Right ventricle myocardium inferior (tissue), 1 donor: ENCODE measurements around the gene NOL7. TPM values are rescaled to one million over a fixed set of nuclear protein-coding genes. Genes with fewer than 3 reads are reported as not detected.

Experiments
- ATAC-seq: fragments of 200-7000 bp; cut with Tn5 transposase; one replicate; pipeline ENCODE4 v1.9.1; 2020; ENCODE audit warnings: mild to moderate bottlenecking, moderate library complexity
- DNase-seq: peaks from one replicate; pipeline ENCODE4 v3.0.0; 2021; ENCODE audit errors: missing footprints
- intact Hi-C: fragments of 100-400 bp; cut with DNase I; formaldehyde crosslinking; loops from one replicate; pipeline ENCODE4 v1.11.0; 2022
- total RNA-seq: library from RNA; stranded (reverse); fragmentation: NEBNext Ultra II Directional; extraction: Animal tissue kit (Norgen Biotek cat#: 25700); gene quantifications from one replicate; pipeline ENCODE4 v1.2.1, GENCODE V29; 2021
- donor health status: DM: no; HTN: yes; CAD: no; lungs with severe emphysema.

The NOL7 gene
- total RNA-seq, 1 donor from 2014 or later = 50.7 TPM

DNA sequence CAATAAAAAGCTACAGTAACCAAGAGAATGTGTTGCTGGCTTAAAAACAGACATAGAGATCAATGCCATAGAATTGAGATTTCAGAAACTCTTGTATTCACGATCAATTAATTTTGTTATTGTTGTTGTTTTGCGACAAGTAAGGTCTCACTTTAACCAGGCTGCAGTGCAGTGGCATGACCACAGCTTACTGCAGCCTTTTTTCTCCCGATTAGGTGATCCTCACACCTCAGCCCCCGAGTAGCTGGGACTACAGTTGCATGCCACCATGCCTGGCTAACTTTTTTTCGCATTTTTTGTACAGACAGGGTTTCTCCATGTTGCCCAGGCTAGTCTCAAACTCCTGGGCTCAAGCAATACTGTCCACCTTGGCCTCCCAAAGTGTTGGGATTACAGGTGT is 54.3 kb downstream of the NOL7 start:
- no peak for DNase-seq
- intact Hi-C loops = no loop called here
- no peak for ATAC-seq

Other genes starting within 250 kb of the NOL7 start
- 38.8 TPM for gene GFOD1, start 127.7 kb upstream of the NOL7 start, total RNA-seq
- 50.8 TPM for gene SIRT5, start 40.7 kb upstream of the NOL7 start, total RNA-seq
- 32.3 TPM for gene RANBP9, start 96.5 kb downstream of the NOL7 start, total RNA-seq
- 33.9 TPM for gene MCUR1, start 199.2 kb downstream of the NOL7 start, total RNA-seq